NOMO-1 treated with dmso at 0.1 percent for 144 hours (cell line): ENCODE data around the gene KIF3B.
A peak's percentile ranks its signal among the peaks of the same experiment; 100 is the strongest.
"Not testable (repeated sequence)": the region's sequence is repeated elsewhere in the genome, so short reads cannot be mapped to it uniquely, and the experiment has no call there.

Experiments
- DNase-seq: peaks from one replicate; lab custom pipeline; 2025; ENCODE audit not compliant: unreplicated experiment; lab: John Stamatoyannopoulos, UW

KIF3B gene

DNA sequence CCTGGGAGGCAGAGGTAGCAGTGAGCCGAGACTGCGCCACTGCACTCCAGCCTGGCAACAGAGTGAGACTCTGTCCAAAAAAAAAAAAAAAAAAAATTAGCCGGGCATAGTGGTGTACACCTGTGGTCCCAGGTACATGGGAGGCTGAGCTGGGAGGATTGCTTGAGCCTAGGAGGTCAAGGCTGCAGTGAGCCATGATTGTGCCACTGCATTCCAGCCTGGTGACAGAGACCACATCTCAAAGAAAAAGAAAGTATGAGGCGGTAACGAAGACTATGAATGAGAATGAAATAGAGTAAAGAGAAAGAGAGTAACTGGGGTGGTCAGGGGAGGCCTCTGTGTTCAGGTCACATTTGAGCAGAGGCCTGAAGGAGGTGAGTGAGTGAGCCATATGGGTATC is 31.2 kb upstream of the KIF3B start:
- not testable (repeated sequence) for DNase-seq

DNA sequence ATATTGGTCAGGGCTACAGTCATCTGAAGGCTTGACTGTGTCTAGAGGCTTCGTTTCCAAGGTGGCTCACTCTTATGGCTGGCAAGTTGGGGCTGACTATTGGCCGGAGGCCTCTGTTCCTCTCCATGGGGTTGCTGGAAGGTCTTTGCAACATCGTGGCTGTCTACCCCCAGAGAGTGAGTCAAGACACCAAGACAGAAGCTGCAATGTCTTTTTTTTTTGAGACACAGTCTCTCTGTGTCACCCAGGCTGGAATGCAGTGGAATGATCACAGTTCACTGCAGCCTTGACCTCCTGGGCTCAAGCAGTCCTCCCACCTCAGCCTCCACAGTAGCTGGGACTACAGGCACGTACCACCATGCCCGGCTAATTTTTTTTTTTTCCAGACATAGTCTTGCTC is 29.4 kb upstream of the KIF3B start:
- DNase-seq = no peak

DNA sequence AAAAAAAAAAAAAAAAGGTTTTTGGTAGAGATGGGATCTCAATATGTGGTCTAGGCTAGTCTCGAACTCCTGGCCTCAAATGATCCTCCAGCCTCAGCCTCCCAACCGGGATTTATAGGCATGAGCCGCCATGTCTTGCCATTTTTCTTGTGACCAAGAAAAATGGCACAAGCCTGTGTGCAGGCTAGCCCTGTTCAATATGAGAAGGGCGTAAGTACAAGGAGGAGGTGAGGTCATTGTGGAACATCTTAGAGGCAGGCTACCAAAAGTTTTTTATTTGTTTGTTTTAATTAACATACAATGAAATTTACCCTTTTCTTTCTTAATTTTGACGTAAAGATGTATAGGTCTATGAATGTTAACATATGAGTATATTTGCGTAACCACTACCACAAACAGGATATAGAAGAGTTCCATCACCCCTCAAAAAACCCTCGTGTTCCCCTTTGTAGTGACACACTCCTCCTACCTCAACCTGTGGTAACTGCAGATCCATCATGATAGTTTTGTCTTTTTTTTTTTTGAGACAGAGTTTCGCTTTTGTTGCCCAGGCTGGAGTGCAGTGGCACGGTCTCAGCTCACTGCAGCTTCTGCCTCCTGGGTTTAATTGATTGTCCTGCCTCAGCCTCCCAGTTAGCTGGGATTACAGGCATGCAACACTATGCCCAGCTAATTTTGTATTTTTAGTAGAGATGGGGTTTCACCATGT is 28.3 kb upstream of the KIF3B start:
- peak; percentile 72 for DNase-seq

DNA sequence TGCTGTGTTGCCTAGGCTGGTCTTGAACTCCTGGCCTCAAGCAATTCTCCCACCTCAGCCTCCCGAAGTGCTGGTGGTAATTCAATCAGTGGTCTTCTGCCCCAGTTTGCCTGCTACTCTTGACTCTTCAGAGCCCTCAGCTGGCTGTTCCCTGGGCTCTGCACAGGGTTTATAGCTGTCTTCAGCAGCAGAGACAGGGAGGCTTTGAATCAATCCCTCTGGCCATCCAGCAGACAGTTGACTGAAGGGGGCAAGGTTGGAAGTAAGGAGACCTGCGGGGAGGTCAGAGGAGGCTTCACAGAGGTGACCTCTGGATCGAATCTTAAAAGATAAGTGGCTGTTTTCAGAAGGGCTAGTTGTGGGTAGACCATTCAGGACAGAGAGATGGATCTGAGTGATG is 26.0 kb upstream of the KIF3B start:
- DNase-seq = no peak

DNA sequence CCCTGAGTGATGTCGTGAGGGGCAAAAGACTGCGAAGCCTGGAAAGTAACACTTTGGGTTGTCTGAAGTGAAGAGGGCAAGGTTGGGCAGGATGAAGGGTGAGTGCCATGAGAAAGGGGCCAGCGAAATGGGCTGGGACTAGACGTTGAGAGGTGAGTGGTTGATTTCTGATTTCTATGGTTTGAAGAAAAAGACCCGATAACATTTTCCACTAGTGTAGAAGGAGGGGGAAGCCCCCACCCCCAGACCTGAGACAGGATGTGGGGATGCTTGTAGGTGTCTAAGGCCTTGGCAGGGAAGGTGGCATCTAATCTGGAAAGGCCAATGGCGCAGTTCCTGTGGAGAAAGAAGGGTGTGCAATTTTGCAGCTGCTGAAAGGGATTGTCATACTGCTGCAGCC is 25.3 kb upstream of the KIF3B start:
- DNase-seq = no peak

DNA sequence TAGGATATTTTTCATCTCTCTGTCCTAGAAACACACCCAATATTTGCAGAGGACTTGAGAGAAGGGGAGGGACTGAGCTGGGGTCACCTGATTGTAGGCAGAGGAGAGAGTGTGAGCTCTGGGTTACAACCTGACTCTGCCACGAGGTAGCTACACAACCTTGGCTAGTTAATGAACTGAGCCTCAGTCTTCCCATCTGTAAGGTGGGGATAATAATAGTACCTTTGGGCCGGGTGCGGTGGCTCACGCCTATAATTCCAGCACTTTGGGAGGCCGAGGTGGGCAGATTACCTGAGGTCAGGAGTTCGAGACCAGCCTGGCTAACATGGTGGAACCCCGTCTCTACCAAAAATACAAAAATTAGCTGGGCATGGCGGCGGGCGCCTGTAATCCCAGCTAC is 16.5 kb upstream of the KIF3B start:
- not testable (repeated sequence) for DNase-seq

DNA sequence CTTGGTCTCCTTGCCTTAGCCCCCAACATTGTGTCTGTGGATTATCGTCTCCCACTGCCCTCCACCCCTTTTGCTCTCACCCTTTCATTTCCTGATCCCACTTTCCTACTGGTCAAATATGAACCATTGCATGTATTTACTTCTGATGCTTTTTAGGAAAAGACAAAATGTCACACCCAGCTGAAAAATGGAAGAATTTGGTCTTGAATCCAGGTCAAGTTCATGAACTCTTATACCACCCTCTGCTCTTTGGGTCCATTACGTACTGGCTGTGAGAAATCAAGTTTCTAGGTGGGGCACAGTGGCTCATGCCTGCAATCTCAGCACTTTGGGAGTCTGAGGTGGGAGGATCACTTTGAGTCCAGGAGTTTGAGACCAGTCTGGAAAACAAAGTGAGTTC is 15.8 kb upstream of the KIF3B start:
- no peak for DNase-seq

DNA sequence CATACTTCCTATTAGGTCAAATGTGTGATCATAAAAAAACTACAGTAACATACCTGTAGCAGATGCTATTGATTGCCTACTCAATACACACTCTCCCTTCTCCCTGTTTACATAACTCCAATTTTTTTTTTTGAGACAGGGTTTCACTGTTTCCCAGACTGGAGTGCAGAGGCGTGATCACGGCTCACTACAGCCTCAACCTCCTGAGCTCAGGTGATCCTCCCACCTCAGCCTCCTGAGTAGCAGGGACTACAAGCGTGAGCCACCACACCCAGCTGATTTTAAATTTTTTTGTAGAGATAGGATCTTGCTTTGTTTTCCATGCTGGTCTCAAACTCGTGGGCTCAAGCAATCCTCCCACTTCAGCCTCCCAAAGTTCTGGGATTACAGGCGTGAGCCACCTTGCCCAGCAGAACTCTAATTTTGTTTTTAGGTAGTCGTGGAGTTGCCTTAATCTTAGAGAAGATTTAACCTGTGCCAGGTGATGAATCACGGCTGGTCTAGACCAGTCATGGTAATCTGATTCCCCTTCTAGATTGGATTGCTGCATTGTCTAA is 14.0 kb upstream of the KIF3B start:
- no peak for DNase-seq

DNA sequence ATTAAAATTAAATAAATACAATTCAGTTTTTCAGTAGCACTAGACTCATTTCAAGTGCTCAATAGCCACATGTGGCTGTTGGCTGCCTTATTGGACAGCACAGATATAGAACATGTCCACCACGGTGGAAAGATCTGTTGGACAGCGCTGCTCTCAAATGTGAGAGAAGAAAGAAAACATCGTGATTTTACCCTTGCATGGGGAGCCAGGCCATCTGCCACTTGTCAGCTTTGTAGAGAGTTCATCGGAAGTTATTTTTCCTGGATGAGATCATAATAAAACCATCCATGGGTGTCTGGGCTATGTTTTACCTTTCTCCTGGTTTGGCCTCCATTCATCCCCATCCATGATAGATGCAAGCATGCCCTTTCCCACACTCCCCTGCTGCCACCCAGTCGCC is 5.8 kb upstream of the KIF3B start:
- DNase-seq = no peak

DNA sequence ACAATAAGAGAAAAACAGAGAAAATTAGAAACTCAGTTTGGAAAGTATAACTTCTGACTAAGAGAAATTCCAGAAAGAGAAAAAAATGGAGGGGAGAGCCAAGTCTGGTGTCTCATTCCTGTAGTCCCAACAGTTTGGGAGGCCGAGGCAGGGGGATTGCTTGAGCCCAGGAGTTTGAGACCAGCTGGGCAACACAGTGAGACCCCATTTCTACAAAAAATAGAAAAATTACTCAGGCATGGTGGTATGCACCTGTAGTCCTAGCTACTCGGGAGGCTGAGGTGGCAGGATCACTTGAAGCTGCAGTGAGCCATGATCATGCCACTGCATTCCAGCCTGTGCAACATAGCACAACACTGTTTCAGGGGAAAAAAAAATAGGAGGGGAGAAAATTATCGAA is 3.1 kb upstream of the KIF3B start:
- DNase-seq = no peak

DNA sequence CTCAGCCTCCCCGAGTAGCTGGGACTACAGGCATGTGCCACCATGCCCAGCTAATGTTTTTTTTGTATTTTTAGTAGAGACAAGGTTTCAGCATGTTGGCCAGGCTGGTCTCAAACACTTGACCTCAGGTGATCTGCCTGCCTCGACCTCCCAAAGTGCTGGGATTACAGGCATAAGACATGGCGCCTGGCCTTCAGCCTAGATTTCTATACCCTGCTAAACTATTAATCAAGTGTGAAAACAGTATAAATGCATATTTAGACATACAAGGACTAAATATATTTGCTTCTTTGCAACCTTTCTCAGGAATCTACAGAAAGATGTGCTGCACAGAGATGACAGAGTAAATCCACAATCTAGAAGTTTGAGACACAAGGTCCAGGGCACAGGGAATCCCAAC is 2.3 kb upstream of the KIF3B start:
- DNase-seq = not testable (repeated sequence)

DNA sequence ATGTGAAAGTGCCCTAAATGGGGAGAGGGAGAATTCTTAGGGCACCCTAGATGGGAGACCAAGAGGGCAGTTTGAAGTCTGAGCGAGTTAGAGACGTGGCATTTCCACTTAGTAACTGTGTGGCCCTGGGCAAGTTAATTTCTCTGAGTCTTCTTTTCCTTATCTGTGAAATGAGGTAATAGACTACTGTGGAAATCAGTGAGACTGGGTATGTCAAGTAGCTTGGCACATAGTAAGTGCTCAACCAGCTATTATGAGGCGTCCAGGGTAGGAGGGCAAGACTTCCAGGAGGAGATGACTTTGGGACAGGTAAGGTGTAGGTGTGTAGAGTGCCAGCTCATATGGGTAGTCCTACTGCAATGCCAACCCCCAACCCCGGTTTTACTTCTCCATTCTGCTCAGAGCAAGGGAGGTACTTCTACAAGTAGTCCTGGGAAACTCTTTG is 770 bp downstream of the KIF3B start:
- DNase-seq = peak; percentile 24

DNA sequence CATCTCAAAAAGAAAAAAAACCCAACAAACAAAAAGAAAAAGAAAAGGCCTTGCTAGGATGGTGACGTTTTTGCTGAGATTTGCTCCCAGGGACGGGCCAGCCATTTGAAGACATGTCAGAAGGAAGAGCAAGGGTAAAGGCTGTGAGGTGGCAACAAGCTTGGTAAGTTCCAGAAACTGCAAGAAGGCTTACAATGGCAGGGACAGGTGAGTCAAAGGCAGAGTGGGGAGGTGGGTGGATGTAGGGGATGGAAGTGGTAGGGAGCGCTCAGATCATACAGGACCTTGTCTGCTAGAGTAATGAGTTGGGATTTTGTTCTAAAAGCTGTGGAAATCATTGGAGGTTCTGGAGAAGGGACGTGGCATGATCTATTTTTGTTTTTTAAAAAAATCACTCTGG is 4.3 kb downstream of the KIF3B start:
- DNase-seq = no peak

DNA sequence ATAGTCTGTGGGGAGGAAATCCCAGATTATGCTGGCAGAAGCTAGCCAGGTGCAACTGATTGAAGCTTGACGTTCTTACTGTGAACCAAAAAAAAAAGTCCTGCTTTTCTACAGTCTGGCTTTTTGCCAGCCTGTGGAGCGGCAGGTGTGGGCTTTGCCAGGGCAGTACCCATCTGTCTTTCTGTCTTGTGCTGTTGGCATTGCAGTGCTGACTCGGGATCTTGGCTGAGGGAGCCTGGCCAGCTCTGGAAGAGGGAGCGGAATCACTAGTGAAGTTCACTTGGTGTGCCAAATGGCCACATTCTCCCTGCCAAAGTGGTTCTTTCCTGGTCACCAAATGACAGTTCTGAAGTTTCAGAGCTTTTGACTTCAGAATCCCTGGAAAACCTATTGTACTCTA is 5.0 kb downstream of the KIF3B start:
- no peak for DNase-seq

DNA sequence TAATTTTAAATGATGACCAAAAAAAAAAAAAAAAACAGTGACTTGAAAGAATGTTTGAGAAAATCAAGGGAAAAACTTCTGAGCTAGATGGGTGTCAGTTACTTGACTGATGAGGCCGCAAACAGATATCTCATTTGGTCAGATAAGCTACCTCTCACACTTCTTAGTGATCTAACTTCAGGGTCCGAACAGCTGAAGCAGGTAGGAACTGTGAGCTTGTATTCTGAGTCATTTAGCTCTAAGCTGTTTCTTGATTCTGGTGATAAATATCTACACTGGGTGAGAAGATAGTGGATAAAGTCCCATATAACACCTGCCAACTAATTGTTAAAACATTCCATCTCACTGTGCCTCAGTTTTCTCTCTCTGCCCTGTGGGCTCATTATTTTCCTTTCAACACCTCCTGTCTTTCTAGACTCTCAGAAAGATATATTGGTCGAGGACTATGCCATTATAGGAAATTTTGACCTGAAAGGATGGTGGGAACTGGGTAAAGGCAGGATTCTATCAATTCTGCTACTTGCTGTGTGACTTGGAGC is 7.7 kb downstream of the KIF3B start:
- no peak for DNase-seq

DNA sequence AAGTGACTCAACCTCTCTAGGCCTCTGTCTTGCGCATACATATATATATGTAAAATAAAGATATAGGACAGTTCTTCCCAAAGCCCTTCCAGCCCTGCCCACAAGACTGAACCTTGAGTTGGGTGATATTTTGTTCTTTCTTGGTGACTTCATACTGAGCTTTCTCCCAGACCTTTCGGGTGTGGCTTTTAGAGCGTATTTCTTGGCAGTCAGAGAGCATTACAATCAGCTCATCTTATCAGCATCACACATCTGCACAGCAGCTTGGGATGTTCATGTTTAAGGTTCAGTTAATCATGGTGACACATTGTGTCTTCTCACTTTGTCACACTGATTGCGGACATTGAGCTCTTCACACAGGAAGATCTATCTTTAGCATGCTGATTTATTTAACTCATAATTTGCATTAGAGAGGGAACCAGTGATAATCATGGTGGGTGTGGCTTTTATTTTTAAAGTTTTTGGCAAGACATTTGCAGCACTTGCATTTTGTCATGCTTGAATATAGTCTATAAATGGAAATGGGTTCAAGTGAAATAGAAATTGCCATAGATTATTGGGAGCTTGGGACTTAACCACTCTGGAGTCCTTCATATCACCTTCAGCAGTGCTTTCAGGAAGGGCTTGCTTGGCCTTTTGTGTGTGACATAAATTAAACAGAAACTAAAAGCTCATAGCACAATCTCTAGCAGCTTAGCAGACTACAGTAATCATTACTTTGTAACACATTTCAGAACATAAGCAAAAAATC is 8.3 kb downstream of the KIF3B start:
- DNase-seq = no peak

DNA sequence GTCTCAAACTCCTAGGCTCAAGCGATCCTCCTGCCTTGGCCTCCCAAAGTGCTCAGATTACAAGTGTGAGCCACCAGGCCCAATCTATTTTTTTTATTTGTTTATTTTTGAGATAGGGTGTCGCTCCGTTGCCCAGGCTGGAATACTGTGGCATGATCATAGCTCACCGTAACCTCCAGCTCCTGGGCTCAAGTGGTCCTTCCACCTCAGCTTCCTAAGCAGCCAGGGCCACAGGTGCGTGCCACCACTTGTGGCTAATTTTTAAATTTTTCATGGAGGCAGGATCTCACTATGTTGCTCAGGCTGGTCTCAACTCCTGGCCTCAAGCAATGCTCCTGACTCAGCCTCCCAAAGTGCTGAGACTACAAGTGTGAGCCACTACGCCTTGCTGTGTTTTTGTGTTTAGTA is 9.8 kb downstream of the KIF3B start:
- no peak for DNase-seq

DNA sequence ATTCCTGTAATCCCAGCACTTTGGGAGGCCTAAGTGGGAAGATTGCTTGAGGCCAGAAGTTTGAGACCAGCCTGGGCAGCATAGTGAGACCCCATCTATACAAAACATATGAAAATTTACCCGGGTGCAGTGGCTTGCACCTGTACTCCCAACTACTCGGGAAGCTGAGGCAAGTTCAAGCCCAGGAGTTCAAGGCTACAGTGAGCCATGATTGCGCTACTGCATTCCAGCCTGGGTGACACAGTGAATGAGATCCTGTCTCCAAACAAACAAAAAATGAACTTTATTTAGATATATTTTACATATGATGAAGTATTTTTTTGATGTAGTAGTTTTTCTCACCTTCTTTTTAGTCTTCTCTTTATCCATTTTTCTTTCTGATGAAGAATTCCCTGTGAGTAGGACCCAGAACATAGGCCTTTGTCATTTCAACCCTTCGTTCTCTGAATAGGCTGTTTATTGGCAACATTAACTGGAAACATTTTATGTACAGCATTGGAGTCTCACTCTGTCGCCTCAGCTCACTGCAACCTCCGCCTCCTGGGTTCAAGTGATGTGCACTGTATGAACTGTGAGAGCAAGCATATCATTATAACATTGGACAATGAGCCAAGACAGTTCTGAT is 10.9 kb downstream of the KIF3B start:
- no peak for DNase-seq

DNA sequence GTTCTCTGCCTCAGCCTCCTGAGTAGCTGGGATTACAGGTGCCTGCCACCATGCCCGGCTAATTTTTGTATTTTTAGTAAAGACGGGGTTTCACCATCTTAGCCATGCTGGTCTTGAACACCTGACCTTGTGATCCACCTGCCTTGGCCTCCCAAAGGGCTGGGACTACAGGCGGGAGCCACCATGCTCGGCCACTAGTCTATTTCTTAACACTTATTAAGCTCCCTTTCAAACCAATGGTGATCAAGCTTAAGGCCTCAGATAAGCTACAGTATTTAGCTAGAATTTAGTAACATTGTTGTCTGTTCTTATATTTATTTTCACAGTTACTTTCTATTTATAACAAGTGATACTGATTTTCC is 11.8 kb downstream of the KIF3B start:
- not testable (repeated sequence) for DNase-seq

DNA sequence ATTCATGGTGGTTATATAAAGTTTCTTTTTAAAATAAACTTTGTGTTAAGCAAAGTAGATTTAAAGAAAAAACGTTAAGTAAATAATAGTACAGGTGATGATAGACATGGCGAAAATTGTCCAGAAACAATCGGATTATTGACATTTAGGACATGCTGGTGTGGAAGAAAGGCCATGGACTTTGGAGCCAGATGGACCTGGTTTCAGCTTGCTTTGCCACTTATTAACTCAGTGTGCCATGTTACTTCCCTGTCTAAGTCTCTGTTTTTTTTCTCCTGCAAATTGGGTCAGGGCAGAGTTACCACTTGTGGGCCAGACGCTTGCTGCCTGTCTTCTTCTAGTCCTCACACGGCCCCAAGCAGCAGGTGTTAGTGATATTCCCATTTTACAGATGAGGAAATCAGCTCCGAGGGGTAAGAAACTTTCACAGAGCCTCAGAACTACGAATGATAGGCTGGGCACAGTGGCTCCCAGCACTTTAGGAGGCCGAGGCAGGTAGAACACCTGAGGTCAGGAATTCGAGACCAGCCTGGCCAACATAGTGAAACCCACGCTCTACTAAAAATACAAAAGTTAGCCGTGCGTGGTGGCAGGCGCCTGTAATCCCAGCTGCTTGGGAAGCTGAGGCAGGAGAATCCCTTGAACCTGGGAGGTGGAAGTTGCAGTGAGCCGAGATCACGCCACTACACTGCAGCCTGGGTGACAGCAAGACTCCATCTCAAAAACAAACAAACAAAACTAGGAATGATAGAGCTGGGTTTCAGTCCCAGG is 12.4 kb downstream of the KIF3B start:
- DNase-seq = no peak

DNA sequence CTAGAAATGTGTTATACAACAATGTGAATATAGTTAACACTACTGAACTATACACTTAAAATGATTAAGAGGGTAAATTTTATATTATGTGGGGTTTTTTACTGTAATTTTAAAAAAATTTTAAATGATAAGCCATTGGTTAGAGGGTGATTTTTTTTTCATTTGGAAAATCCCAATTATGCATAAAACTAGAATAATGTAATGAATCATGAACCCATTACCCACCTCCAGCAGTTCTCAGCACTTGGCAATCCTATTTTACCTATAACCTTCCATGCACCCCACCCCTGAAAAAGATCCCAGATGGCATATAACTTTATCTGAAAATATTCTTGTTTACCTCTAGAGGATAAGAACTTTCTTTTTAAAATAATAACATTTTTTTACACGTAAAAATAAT is 13.7 kb downstream of the KIF3B start:
- DNase-seq = no peak
